ENCODE results near the gene RBBP7.

Gene RBBP7

GRCh38 chrX:16870095-16870861, at the start of gene RBBP7:
Gene RBBP7, minus strand, starts transcription at chrX:16870362. Its CDS starts 309 bp downstream, at chrX:16870053.
- peak; percentile 91 for DNase-seq (ENCODE audit: low read depth)

- no peak for DNase-seq (ENCODE audit: low read depth)
Observed at GRCh38 chrX:16918979-16919378, 48.8 kb upstream of the RBBP7 start.

DNA sequence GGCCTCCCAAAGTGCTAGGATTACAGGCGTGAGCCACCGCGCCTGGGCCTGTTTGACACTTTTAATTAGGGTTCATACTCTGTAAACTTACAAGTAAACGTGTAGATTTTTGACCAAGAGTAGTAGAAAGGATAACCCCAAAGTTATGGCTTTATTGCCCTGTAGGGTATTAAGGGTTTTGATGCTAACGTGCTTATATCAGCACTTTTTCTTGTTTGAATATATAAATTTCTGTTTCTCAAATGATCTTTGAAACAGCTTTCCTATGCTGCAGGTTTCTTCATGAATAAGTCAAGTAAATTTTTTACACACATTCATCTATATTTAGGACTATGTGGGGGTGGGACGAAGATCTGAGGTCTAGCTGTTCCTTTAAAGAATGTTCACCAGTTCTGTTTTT, 47.0 kb upstream of the RBBP7 start:
- no peak for DNase-seq (ENCODE audit: low read depth)

GRCh38 chrX:16916561-16916960, 46.4 kb upstream of the RBBP7 start:
- no peak for DNase-seq (ENCODE audit: low read depth)

GRCh38 chrX:16914058-16914457, 43.9 kb upstream of the RBBP7 start:
- no peak for DNase-seq (ENCODE audit: low read depth)

DNA sequence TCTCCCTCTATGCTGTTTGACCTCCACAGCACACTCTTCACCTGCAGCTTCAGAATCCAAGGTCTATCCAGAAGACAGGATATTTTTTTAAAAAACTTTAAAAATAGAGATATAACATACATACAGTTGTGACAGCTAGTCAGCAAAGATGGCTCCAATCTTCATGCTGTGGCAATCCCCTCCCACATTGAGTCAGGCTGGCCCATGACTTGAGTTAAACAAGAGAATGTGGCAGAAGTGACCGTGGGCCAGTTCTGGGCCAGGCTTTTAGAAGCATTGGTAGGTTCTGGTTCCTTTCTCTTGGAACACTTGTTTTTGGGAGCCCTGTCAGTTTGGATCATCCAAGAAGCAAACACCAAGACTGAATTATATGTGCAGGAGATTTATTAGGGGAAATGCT, 40.2 kb upstream of the RBBP7 start:
- no peak for DNase-seq (ENCODE audit: low read depth)

DNA sequence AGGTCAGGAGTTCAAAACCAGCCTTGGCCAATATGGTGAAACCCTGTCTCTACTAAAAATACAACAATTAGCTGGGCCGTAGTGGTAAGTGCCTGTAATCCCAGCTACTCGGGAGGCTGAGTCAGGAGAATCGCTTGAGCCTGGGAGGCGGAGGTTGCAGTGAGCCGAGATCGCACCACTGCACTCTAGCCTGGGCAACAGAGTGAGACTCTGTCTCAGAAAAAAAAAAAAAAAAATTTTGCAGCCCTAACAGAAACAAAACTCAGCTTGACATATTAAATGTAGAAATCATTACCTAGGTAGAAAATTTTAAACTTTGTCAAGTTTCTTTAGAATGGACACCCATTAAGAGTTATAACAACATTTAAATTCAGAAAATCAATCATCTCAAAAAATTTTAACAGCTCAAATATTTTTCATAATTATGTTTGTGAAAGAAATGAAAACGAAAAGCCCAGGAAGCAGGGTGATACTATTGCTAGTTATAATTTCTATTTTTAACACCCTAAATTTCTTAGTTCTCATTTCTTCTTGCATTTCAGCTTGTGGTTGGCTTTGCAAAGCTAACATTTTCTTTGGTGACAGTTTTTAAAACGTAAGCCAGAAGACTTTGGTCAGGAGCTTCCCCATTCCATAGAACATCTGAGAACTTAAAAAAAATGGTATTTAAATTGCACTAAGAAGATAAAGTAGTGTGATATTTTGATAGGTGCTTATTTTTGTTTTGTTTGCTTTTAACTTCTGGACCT, 33.3 kb upstream of the RBBP7 start:
- no peak for DNase-seq (ENCODE audit: low read depth)

DNA sequence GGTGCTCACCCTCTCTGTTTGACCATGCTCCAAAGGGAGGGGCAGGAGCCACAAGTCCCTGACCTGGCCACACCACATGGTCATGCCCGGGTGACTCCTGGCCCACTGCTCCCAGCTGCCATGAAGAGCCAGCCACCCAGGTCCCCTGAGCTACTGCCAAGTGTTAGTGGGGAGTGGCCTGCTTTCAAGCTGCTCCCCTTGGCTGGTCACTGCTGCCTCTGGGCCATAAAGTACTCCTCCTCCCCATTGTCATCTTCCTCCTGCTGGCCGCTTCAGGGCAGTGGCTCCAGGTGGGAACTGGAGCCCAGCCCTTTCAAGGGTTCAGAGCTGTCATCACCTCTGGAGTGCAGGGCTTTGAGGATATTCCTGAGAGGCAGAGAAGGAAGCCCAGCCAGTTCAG, 27.3 kb upstream of the RBBP7 start:
- DNase-seq (ENCODE audit: low read depth) = no peak

DNA sequence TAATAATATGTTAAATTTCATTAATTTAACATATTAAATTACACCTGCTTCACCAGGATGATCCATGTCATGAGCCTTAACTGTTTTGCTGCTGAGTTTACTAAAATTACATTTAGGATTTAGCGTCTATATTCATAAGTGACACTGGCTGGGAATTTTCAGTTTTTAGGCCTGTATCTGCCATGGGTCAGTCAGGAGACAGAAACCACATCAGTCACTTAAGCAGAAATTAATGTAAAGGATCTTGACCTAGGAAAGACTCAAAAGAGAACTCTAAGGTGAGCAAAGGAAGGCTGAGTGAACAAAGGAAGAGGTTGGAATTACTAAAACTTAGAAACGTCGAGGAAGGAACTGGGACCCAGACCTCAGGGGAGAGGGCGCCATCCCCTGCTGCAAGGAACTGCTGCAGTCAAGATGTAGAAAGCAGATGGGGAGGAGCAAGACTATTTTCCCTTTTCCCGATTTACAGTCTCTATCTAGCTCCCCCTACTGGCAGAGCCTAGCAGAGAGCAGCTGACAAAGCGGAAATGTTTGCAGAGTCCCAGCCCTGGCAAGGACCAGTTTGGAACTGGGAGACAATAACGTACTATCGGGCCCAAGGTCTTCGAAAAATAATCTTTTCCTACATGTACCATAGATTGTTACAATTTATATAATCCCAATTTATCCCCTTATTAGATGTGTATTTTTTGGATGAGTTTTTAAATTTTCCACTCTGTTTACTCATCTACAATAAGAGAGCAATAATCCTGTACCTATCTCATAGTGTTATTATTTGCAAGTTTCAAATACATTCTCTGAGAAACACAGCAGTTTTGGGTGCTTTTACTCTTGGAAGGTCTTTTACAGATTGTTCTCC, 22.6 kb upstream of the RBBP7 start:
- DNase-seq (ENCODE audit: low read depth) = peak; percentile 80

DNA sequence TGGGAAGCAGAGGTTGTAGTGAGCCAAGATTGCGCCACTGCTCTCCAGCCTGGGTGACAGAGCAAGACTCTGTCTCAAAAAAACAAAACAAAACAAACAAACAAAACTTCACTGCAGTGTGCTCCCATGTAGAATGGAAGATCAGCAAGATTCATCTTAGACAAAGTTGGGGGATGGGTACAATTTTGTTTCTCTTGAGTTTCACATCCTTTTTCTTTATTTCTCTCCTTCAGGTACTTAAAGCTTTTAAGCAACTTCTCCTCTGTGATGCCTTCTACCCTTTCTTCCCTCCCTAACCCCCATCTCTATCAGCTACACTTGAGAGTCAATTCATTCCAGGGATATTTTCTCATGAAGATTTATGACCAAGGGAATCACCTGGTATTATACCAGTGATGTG, 15.5 kb upstream of the RBBP7 start:
- no peak for DNase-seq (ENCODE audit: low read depth)

- no peak for DNase-seq (ENCODE audit: low read depth)
Observed at GRCh38 chrX:16883487-16883804, 13.3 kb upstream of the RBBP7 start.

DNA sequence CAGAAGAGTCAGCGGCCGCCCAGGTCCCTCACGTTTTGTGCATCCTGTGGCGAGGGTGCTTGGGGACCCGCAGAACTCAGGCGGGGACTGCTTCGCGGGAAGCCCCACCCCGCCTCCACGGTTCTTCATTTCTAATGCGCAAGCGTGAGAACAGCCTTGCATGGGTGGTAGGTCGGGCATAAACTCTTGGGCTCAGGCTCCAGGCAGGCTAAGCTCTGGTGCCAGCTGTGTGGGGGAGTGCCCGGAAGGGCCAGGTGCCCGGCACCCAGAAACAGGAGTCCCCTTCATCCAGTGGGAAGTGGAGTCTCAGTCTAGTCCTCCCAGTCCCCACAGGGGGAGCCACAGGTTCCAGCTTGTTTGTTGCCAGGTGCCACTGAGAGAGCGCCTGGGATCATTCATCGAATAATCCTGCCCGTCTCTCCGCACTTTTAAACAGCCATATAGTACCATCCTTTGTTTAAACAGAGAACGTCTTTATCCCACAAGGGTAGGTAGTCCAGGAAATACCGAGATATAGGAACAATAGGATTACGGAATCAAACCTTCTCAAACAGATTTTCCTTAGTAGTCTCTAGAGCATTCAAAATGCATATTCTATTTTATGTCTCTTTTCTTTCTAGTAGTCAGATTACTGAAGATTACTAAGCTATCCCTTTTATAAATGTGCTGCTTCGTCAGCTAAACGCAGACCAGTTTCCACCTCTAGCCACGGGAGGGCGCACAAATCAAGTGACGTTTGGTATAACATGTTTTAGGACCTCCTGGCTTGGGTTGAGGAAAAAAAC, 12.7 kb upstream of the RBBP7 start:
- peak; percentile 69 for DNase-seq (ENCODE audit: low read depth)

DNA sequence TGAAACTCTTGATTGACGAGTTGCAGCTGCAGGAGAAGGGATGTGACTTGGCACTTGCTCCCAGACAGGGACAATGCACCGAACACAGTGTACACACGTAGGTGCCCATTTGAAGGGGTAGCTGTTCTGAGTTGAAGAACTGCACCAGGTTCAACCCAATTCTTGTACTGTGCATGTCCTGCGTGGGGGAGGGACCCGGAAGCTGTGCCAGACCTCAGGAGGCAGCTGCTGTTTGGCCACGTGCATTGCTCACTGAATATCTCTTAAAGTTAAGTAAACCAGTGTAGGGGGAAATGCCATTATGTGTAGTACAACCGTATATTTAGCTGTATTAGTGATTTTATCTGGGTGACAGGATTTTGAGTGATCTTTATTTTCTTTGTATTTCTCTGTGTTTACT, 12.0 kb upstream of the RBBP7 start:
- peak; percentile 21 for DNase-seq (ENCODE audit: low read depth)

DNA sequence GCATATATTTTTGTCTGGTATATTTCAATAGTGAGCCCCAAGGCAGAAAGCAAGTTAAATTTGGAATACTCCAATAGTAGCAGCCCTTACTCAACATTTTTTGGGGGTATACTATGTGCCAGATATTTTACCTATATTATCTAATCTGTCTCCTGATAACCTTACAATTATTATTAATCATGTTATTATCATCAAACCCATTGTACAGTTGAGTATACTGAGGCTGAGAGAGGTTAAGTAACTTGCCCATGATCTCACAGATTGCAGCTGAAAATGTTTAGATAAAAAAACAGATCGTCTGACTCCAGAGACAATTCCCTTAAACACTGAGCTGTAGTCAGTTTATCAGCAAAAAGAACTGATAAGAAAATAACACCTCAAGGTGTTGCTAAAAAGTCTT, 6.5 kb upstream of the RBBP7 start:
- DNase-seq (ENCODE audit: low read depth) = no peak

DNA sequence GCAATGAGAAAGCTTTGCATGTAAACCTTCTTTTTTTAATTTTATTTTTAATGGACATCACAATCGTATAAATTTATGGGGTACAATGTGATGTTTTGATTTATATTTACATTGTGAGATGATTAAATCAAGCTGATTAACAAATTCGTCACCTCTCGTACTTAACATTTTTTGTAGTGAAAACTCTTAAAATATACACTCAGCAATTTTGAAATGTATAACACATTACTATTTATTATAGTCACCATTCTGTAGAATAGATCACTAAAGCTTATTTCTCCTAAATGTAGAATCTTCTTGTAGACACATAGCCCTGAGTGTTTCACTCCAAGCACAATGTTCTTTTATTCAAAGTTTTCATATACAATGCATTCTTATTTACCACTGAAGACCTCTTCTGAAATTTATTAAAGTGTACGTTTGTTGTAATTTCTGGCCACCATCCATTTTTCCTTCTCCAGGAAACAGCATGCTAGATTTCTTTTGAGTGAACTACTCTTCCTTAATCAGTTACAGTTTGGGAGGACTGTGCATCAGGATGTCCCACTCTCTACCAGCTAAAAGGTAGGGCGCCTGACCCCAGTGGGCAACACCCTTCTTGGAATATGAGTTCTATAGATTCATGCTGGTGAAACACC, 4.4 kb upstream of the RBBP7 start:
- no peak for DNase-seq (ENCODE audit: low read depth)

GRCh38 chrX:16873106-16873505, 2.9 kb upstream of the RBBP7 start:
- no peak for DNase-seq (ENCODE audit: low read depth)

DNA sequence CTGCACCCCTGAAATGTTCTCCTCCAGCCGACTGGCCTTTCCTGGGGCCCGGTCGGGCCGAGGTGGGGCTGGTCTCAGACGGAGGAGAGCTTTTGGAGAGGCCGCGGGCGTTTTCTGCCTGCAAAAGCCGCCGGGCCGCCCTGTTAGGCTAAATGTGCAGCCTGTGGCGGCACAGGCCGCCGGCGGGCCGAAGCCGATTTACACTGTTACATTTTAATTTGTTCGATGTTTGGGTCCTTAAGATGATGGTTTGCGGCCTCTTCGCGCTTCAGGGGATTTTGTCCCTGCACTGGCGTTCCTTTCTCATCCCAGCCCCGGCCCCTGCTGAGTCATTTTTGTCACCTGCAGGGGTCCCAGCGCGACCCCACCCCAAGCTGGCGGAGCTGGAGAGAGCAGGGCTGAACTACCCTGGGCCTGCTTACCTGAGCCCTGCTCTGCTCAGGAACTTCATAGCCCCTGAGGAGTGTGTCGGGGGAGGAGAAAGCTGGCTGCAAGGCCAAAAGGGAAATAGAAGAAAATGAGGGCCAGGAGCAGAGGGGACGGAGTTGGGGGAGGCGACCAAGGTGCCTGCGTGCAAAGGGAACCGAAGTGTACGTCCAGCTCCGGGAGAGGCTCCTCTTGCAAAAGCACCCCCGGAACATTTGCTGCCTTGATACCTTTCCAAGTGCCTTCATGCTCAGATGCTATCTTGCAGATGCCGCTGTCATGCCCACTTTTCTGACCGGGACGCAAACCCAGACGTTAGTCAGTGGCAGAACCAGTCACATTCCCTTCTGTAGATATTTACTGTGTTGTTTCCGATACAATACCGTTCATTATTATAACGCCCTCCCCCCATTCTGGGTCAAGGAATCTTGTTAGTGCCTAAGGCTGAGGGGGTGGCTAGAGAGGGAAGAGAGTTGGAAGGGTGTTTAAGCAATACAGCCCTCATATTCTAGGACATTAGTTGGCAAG, 977 bp upstream of the RBBP7 start:
- DNase-seq (ENCODE audit: low read depth) = no peak

GRCh38 chrX:16869393-16870094, 618 bp downstream of the RBBP7 start:
- no peak for DNase-seq (ENCODE audit: low read depth)

DNA sequence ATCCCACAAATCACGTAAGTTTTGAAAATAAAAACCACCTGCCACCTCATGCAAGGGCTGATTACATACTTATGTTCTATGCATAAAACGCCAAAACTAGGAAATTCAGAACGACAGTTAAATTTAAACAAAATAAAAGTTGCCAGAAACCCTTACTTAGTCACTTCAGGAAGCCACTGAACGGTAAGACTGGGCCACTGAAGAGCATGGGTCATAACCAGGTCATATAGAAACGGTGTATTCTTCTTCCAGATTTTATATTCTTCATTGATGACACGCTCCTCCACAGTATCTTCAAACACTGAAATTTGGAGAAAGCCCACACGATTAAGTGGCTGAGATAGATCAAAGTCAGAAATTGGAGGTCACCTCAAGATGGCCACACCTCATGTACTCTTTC, 1.2 kb downstream of the RBBP7 start:
- DNase-seq (ENCODE audit: low read depth) = no peak

GRCh38 chrX:16867947-16868346, 2.2 kb downstream of the RBBP7 start:
- no peak for DNase-seq (ENCODE audit: low read depth)
